ENCODE data around the gene ELOVL6. TPM values are rescaled to one million over a fixed set of nuclear protein-coding genes. Genes with fewer than 3 reads are reported as not detected.

ELOVL6 gene
- total RNA-seq, 1 donor from 2014 or later, result 51.6 TPM

DNA sequence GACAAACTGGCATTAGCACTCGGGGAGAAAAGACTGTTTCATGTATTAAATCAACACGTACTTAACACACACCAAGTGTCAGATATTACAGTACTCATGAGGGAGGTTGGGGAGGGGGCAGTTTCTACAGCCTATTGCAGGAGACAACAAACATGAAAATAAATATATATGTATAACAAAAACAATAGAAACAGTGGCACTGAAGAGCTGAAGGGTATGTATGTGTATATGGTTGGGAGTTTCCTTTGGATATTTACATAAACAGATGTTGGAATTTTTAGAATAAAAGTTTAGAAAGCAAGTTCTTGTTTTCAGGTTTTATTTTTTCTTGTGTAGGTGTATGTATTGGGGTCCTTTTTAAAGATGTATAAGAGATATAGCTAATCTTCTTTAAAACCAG is 133.5 kb downstream of the ELOVL6 start:
- Mint-ChIP-seq H3K9me3 (no peaks in the 10 kb centered on the region), H3K4me1 (ENCODE audit: unreplicated experiment) (peaks cover 5% of the 10 kb centered on the region), H3K4me3 (no peak overlapping the region), H3K36me3 (peaks cover 4% of the 10 kb centered on the region), H3K27ac (no peak overlapping the region), H3K27me3 (no peaks in the 10 kb centered on the region)
- DNase-seq (ENCODE audit: extremely low spot score, unreplicated experiment), result no peak
- TF ChIP-seq CTCF (conservative IDR thresholded peaks at IDR 0.05), result no peak

DNA sequence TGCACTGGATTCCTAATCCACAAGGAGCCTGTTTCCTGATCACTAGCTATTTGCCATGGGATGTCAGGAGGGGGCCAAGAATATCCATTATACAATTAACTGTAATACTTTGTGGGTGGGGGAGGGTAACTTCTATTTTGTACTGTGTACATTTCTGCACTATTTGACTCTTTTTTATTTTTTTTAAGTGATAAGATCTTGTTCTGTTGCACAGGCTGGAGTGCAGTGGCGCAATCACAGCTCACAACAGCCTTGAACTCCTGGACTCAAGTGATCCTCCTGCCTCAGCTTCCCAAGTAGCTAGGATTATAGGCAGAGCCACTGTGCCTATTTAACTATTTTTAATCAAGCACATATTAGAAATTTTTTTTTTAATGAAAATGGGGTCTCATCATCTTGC is 134.1 kb downstream of the ELOVL6 start:
- Mint-ChIP-seq H3K36me3 (peaks cover 6% of the 10 kb centered on the region), H3K4me3 (no peak overlapping the region)
- TF ChIP-seq CTCF (conservative IDR thresholded peaks at IDR 0.05), result no peak

GRCh38 chr4:110062166-110062565 is 136.2 kb downstream of the ELOVL6 start:
- peaks cover 14% of the 10 kb centered on the region for H3K36me3 Mint-ChIP-seq

More for the DNA sequence above, 134.1 kb downstream of the ELOVL6 start:
- Mint-ChIP-seq H3K27ac (no peak overlapping the region), H3K4me1 (ENCODE audit: unreplicated experiment) (peaks cover 5% of the 10 kb centered on the region), H3K9me3 (no peaks in the 10 kb centered on the region), H3K27me3 (no peaks in the 10 kb centered on the region)
- DNase-seq (ENCODE audit: extremely low spot score, unreplicated experiment), result no peak

GRCh38 chr4:110061076-110061475 is 137.3 kb downstream of the ELOVL6 start:
- Mint-ChIP-seq H3K36me3 (peaks cover 20% of the 10 kb centered on the region), H3K27ac (no peak overlapping the region), H3K4me1 (ENCODE audit: unreplicated experiment) (peaks cover 5% of the 10 kb centered on the region), H3K4me3 (no peak overlapping the region), H3K27me3 (no peaks in the 10 kb centered on the region), H3K9me3 (no peaks in the 10 kb centered on the region)
- DNase-seq (ENCODE audit: extremely low spot score, unreplicated experiment), result no peak
- no peak for TF ChIP-seq CTCF (conservative IDR thresholded peaks at IDR 0.05)

More at GRCh38 chr4:110062166-110062565, 136.2 kb downstream of the ELOVL6 start:
- H3K4me3 Mint-ChIP-seq, result no peak overlapping the region
- TF ChIP-seq CTCF (conservative IDR thresholded peaks at IDR 0.05), result no peak
- no peak for DNase-seq (ENCODE audit: extremely low spot score, unreplicated experiment)
- no peaks in the 10 kb centered on the region for H3K9me3 Mint-ChIP-seq
- H3K4me1 Mint-ChIP-seq (ENCODE audit: unreplicated experiment), result peaks cover 5% of the 10 kb centered on the region
- no peaks in the 10 kb centered on the region for H3K27me3 Mint-ChIP-seq
- no peak overlapping the region for H3K27ac Mint-ChIP-seq

DNA sequence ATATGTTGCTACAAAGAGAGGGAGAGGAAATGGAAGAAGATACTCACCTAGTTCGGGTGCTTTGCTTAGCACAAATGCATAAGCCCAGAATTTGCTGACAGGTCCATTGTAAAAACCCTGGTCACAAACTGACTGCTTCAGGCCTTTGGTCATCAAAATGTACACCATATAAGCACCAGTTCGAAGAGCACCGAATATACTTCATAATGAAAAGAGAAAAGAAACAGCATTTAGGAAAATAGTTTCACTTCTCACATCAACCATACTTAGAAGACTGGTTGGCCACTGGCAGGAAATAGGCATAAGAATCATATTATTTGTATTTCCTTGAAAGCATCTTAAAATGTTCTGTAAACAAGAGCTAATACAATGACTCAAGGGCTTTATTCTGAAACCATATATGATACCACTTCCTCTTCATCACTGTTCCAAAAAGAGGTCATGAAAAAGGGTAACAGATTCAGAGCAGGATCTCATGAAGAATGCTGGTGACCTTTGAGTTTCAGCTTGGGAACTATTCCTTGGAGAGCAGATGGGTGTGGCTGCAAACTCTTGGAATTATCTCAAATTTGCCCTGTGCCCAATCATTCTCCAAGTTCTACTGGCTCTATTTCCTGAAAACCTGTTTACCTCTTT is 138.7 kb downstream of the ELOVL6 start:
- Mint-ChIP-seq H3K9me3 (no peaks in the 10 kb centered on the region), H3K4me1 (ENCODE audit: unreplicated experiment) (peaks cover 12% of the 10 kb centered on the region)

More for the DNA sequence above, 138.7 kb downstream of the ELOVL6 start:
- no peak overlapping the region for H3K4me3 Mint-ChIP-seq
- peaks cover 22% of the 10 kb centered on the region for H3K36me3 Mint-ChIP-seq
- no peak for DNase-seq (ENCODE audit: extremely low spot score, unreplicated experiment)
- H3K27me3 Mint-ChIP-seq, result no peaks in the 10 kb centered on the region
- TF ChIP-seq CTCF (conservative IDR thresholded peaks at IDR 0.05), result no peak
- H3K27ac Mint-ChIP-seq, result no peak overlapping the region

Data from type B pancreatic cell (in vitro differentiated cells).